ENCODE results near the gene PPP1R1B. TPM values are rescaled to one million over a fixed set of nuclear protein-coding genes. Genes with fewer than 3 reads are reported as not detected.
A peak's percentile ranks its signal among the peaks of the same experiment; 100 is the strongest.

Gene PPP1R1B
- polyA plus RNA-seq, 1 donor (not counting 4 experiments of a cell fraction or from before 2014, with no cell fraction given): 0.18 TPM

DNA sequence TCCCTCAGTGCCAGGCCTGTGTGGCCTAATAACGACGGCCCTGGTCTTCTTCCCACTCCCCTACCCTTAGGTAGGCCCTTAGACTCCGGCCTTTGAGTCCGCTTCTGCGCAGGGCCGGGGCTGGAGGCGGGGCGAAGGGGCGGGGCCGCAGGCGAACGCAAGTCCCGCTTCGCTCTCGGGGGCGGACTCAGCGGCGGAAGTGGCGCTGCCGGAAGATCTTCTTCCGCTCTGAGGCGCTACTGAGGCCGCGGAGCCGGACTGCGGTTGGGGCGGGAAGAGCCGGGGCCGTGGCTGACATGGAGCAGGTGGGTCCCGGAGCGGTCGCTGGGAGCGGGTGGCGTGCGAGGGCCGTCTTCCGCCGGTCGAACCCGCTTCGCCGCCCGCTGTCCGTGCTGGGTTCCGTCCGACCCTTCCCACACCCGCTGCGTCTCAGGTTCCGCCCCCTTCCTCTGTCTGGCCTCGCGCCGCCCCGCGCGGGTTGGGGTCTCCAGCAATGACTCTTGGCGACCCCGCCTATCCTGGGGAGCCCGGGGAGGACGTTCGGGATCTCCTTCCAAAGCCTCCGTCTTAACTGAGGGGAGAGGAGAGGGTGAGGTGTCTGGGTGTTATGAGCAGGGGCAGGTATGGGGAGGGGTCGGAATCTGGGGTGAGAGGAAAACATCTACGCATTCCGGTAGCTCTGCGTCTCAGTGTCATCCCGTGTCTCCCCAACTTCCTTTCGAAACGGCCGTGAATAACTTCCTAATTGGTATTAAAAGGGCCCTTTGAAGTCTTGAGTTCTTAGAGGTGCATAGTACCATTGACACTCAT, 10.4 kb downstream of the PPP1R1B start, which contains the start of gene STARD3:
STARD3 (plus strand) TSS at position 218 of the 810 bp plus-strand sequence. CDS start 16,388 bp downstream, outside the sequence.
- FAIRE-seq: no peak
- Histone ChIP-seq H4K20me1 (ENCODE audit: control insufficient read depth, extremely low read depth, insufficient read depth, low read length) (no peaks in the 10 kb centered on the region), H2AFZ (ENCODE audit: control insufficient read depth, low read length) (peak within 1 kb of the TSS; percentile 86), H3K4me1 (ENCODE audit: control insufficient read depth, extremely low read depth, insufficient read depth, low read length) (peaks cover 15% of the 10 kb centered on the region), H3K9ac (ENCODE audit: control insufficient read depth, extremely low read depth, insufficient read depth, low read length) (peak within 1 kb of the TSS; percentile 81), H3K27ac (ENCODE audit: control insufficient read depth, insufficient read depth, low read length) (peak within 1 kb of the TSS; percentile 73), H3K9me3 (ENCODE audit: control insufficient read depth, low read depth, low read length) (no peaks in the 10 kb centered on the region), H3K9me1 (ENCODE audit: control insufficient read depth, extremely low read depth, insufficient read depth, low read length) (no peaks in the 10 kb centered on the region), H3K36me3 (ENCODE audit: control insufficient read depth in 2 of 2, extremely low read depth in 1 of 2, insufficient read depth in 2 of 2, low read length in 2 of 2) (no peaks in the 10 kb centered on the region), H3K4me3 (ENCODE audit: control insufficient read depth in 2 of 3, extremely low read depth in 1 of 3, insufficient read depth in 2 of 3, low read depth in 1 of 3, low read length in 3 of 3) (peak within 1 kb of the TSS; percentile 85 to 93 (median 89)), H3K27me3 (ENCODE audit: control insufficient read depth, extremely low read depth, insufficient read depth, low read length) (no peaks in the 10 kb centered on the region), H3K4me2 (ENCODE audit: control insufficient read depth, extremely low read depth, insufficient read depth, low read depth, low read length) (peak within 1 kb of the TSS; percentile 90), H3K79me2 (ENCODE audit: control insufficient read depth, insufficient read depth, low read length) (peaks cover 29% of the 10 kb centered on the region)
- TF ChIP-seq, protein P1, sequence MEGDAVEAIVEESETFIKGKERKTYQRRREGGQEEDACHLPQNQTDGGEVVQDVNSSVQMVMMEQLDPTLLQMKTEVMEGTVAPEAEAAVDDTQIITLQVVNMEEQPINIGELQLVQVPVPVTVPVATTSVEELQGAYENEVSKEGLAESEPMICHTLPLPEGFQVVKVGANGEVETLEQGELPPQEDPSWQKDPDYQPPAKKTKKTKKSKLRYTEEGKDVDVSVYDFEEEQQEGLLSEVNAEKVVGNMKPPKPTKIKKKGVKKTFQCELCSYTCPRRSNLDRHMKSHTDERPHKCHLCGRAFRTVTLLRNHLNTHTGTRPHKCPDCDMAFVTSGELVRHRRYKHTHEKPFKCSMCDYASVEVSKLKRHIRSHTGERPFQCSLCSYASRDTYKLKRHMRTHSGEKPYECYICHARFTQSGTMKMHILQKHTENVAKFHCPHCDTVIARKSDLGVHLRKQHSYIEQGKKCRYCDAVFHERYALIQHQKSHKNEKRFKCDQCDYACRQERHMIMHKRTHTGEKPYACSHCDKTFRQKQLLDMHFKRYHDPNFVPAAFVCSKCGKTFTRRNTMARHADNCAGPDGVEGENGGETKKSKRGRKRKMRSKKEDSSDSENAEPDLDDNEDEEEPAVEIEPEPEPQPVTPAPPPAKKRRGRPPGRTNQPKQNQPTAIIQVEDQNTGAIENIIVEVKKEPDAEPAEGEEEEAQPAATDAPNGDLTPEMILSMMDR (optimal IDR thresholded peaks at IDR 0.05 in 1 of 3, IDR thresholded peaks at IDR 0.05 in 1 of 3, conservative IDR thresholded peaks at IDR 0.05 in 1 of 3; ENCODE audit: extremely low read depth in 1 of 3, insufficient read depth in 2 of 3, low read length in 3 of 3): peak in 1 of 3 experiments; percentile 13
- no peak for TF ChIP-seq EZH2 (IDR thresholded peaks at IDR 0.05; ENCODE audit: low read length)
- dilution Hi-C loops (cut with MboI; ENCODE audit: extremely low pct_ligation_motif_present, low sequenced_read_pairs): no loop called here
- no peak for DNase-seq (ENCODE audit: low read depth, low spot score)

DNA sequence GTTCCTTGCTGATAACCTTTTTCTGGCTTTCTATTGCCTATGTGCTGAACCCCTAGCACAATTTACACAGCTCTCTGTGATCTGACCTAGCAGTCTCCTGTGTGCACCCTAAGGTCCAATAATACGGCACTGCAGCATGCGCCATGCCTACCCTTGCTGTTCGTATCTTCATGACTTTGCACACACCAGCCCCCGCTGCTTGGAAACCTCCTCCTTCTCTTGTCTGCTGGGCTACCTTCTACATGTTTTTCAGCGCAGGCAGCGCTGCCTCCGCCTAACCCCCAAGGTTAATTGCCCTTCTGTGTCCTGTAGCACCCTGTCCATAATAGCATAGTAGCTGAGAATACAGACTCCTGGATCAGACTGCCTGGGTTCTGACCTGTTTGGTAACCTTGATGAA, 11.6 kb downstream of the PPP1R1B start:
- H3K9me1 ChIP-seq (ENCODE audit: control insufficient read depth, extremely low read depth, insufficient read depth, low read length): peaks cover 2% of the 10 kb centered on the region
- no peak for DNase-seq (ENCODE audit: low read depth, low spot score)
- no peaks in the 10 kb centered on the region for H3K9me3 ChIP-seq (ENCODE audit: control insufficient read depth, low read depth, low read length)
- H4K20me1 ChIP-seq (ENCODE audit: control insufficient read depth, extremely low read depth, insufficient read depth, low read length): peaks cover 2% of the 10 kb centered on the region
- peak overlapping the region; percentile 88 for H3K4me2 ChIP-seq (ENCODE audit: control insufficient read depth, extremely low read depth, insufficient read depth, low read depth, low read length)
- H3K4me1 ChIP-seq (ENCODE audit: control insufficient read depth, extremely low read depth, insufficient read depth, low read length): peaks cover 20% of the 10 kb centered on the region
- H3K9ac ChIP-seq (ENCODE audit: control insufficient read depth, extremely low read depth, insufficient read depth, low read length): no peak overlapping the region
- no peaks in the 10 kb centered on the region for H3K36me3 ChIP-seq (ENCODE audit: control insufficient read depth in 2 of 2, extremely low read depth in 1 of 2, insufficient read depth in 2 of 2, low read length in 2 of 2)
- FAIRE-seq: no peak
- TF ChIP-seq, protein P1 (optimal IDR thresholded peaks at IDR 0.05 in 1 of 3, IDR thresholded peaks at IDR 0.05 in 1 of 3, conservative IDR thresholded peaks at IDR 0.05 in 1 of 3; ENCODE audit: extremely low read depth in 1 of 3, insufficient read depth in 2 of 3, low read length in 3 of 3): no peak
- no peak for TF ChIP-seq EZH2 (IDR thresholded peaks at IDR 0.05; ENCODE audit: low read length)
- peaks cover 35% of the 10 kb centered on the region for H3K79me2 ChIP-seq (ENCODE audit: control insufficient read depth, insufficient read depth, low read length)
- dilution Hi-C loops (cut with MboI; ENCODE audit: extremely low pct_ligation_motif_present, low sequenced_read_pairs): no loop called here
- H2AFZ ChIP-seq (ENCODE audit: control insufficient read depth, low read length): no peak overlapping the region
- H3K27me3 ChIP-seq (ENCODE audit: control insufficient read depth, extremely low read depth, insufficient read depth, low read length): no peaks in the 10 kb centered on the region
- no peak overlapping the region for H3K27ac ChIP-seq (ENCODE audit: control insufficient read depth, insufficient read depth, low read length)
- H3K4me3 ChIP-seq (ENCODE audit: control insufficient read depth in 2 of 3, extremely low read depth in 1 of 3, insufficient read depth in 2 of 3, low read depth in 1 of 3, low read length in 3 of 3): peak overlapping the region in 1 of 3 experiments; percentile 85
